Measurements from ENCODE around the gene LPIN3. TPM values are rescaled to one million over a fixed set of nuclear protein-coding genes. Genes with fewer than 3 reads are reported as not detected.

LPIN3 gene
- total RNA-seq, 1 experiment from 2014 or later: 3.8 TPM

GRCh38 chr20:41363601-41364000 is 23.0 kb downstream of the LPIN3 start:
- no peak overlapping the region for H2BK12ac ChIP-seq (ENCODE audit: insufficient read length, low read depth, low read length)
- H3K18ac ChIP-seq (ENCODE audit: insufficient read length, low read depth, low read length): no peak overlapping the region
- H3K4me1 Mint-ChIP-seq: peaks cover 10 to 11% of the 10 kb centered on the region in 2 experiments
- no peak for DNase-seq
- no peak overlapping the region for H2BK120ac ChIP-seq (ENCODE audit: low read depth, low read length, poor library complexity, severe bottlenecking)
- no peak overlapping the region for H3K23ac ChIP-seq (ENCODE audit: insufficient read length, low read depth, low read length)
- no peak overlapping the region for H4K5ac ChIP-seq (ENCODE audit: insufficient read length, low read depth, low read length)
- H3K27ac Mint-ChIP-seq: no peak overlapping the region
- no peaks in the 10 kb centered on the region for H3K9me3 ChIP-seq (ENCODE audit: control insufficient read depth, low read depth, low read length)
- H3K4me3 Mint-ChIP-seq: no peak overlapping the region
- no peaks in the 10 kb centered on the region for H4K20me1 ChIP-seq (ENCODE audit: control insufficient read depth, insufficient read depth, insufficient read length)
- no peak overlapping the region for H2BK5ac ChIP-seq (ENCODE audit: insufficient read length, low read length)
- no peak overlapping the region for H3K4ac ChIP-seq (ENCODE audit: low read depth, low read length)
- no peak overlapping the region for H3K14ac ChIP-seq (ENCODE audit: insufficient read depth, low read length)
- no peak for TF ChIP-seq CTCF (conservative IDR thresholded peaks at IDR 0.05)
- H4K8ac ChIP-seq (replicated peaks; ENCODE audit: insufficient read length, low read depth, low read length): no peak overlapping the region
- H2AFZ ChIP-seq (ENCODE audit: low read length): no peak overlapping the region
- no peak overlapping the region for H3K27ac ChIP-seq (ENCODE audit: insufficient read length, low read depth, low read length)
- no peaks in the 10 kb centered on the region; a peak in 1 of 5 replicates for H3K9me3 Mint-ChIP-seq
- H3T11ph ChIP-seq (ENCODE audit: low read length): no peak overlapping the region
- no CpG with 5 or more reads among the region's 7 CpGs for WGBS (ENCODE audit: extremely low coverage, insufficient read length, low lambda C conversion rate)
- no peaks in the 10 kb centered on the region for H3K4me1 ChIP-seq (ENCODE audit: insufficient read depth, low read length)
- no peaks in the 10 kb centered on the region for H3K79me2 ChIP-seq (ENCODE audit: insufficient read depth, low read length)
- no peak overlapping the region for H3K4me2 ChIP-seq (ENCODE audit: insufficient read depth, insufficient read length, low read length)
- H3K9ac ChIP-seq (ENCODE audit: extremely low read depth, insufficient read length, low read length): no peak overlapping the region
- H2BK20ac ChIP-seq (ENCODE audit: low read depth, low read length, poor library complexity, severe bottlenecking): no peak overlapping the region
- peaks cover 3% of the 10 kb centered on the region for H3K23me2 ChIP-seq (ENCODE audit: insufficient read length, low read depth, low read length, poor library complexity, severe bottlenecking)
- no peak overlapping the region for H2BK15ac ChIP-seq (ENCODE audit: low read depth, low read length)
- peaks cover 19% of the 10 kb centered on the region for H3K27me3 ChIP-seq (ENCODE audit: insufficient read depth, low read length)
- H3K36me3 Mint-ChIP-seq (ENCODE audit: insufficient read depth in 1 of 3, low read depth in 3 of 3): peaks cover 0 to 3% (median 0%) of the 10 kb centered on the region in 3 experiments; a peak in 2 of 7 replicates
- no peak overlapping the region for H2AK5ac ChIP-seq (ENCODE audit: insufficient read length, low read length)
- peaks cover 36% of the 10 kb centered on the region for H3K27me3 Mint-ChIP-seq (ENCODE audit: low read depth)
- no peak overlapping the region for H4K91ac ChIP-seq (ENCODE audit: insufficient read length, low read depth, low read length)
- no peaks in the 10 kb centered on the region for H3K79me1 ChIP-seq (ENCODE audit: insufficient read depth, low read depth, low read length, poor library complexity, severe bottlenecking)
- no peak overlapping the region for H3K56ac ChIP-seq (ENCODE audit: insufficient read length, low read depth, low read length)

Data from H9 (cell line).